ENCODE results near the gene LMTK2. TPM values are rescaled to one million over a fixed set of nuclear protein-coding genes. Genes with fewer than 3 reads are reported as not detected.

The LMTK2 gene
- total RNA-seq, 1 donor from 2014 or later = 20.6 TPM

GRCh38 chr7:98128346-98128745 is 21.7 kb downstream of the LMTK2 start:
- H3K27ac Mint-ChIP-seq (ENCODE audit: unreplicated experiment) = no peak overlapping the region
- DNase-seq = peak; percentile 25
- no peaks in the 10 kb centered on the region for H3K36me3 Mint-ChIP-seq (ENCODE audit: unreplicated experiment)

GRCh38 chr7:98130959-98131358 is 24.3 kb downstream of the LMTK2 start:
- Mint-ChIP-seq H3K27me3 (ENCODE audit: unreplicated experiment) (no peaks in the 10 kb centered on the region), H3K9me3 (ENCODE audit: unreplicated experiment) (no peaks in the 10 kb centered on the region), H3K27ac (ENCODE audit: unreplicated experiment) (no peak overlapping the region), H3K4me3 (ENCODE audit: unreplicated experiment) (no peak overlapping the region), H3K4me1 (ENCODE audit: low read depth, unreplicated experiment) (no peaks in the 10 kb centered on the region), H3K36me3 (ENCODE audit: unreplicated experiment) (no peaks in the 10 kb centered on the region)
- DNase-seq = no peak
- TF ChIP-seq, protein P1, sequence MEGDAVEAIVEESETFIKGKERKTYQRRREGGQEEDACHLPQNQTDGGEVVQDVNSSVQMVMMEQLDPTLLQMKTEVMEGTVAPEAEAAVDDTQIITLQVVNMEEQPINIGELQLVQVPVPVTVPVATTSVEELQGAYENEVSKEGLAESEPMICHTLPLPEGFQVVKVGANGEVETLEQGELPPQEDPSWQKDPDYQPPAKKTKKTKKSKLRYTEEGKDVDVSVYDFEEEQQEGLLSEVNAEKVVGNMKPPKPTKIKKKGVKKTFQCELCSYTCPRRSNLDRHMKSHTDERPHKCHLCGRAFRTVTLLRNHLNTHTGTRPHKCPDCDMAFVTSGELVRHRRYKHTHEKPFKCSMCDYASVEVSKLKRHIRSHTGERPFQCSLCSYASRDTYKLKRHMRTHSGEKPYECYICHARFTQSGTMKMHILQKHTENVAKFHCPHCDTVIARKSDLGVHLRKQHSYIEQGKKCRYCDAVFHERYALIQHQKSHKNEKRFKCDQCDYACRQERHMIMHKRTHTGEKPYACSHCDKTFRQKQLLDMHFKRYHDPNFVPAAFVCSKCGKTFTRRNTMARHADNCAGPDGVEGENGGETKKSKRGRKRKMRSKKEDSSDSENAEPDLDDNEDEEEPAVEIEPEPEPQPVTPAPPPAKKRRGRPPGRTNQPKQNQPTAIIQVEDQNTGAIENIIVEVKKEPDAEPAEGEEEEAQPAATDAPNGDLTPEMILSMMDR (IDR thresholded peaks at IDR 0.05; ENCODE audit: partially characterized antibody, unreplicated experiment) = no peak

More at GRCh38 chr7:98128346-98128745, 21.7 kb downstream of the LMTK2 start:
- Mint-ChIP-seq H3K27me3 (ENCODE audit: unreplicated experiment) (no peaks in the 10 kb centered on the region), H3K4me1 (ENCODE audit: low read depth, unreplicated experiment) (peaks cover 5% of the 10 kb centered on the region), H3K4me3 (ENCODE audit: unreplicated experiment) (no peak overlapping the region), H3K9me3 (ENCODE audit: unreplicated experiment) (peaks cover 2% of the 10 kb centered on the region)
- TF ChIP-seq, protein P1 (IDR thresholded peaks at IDR 0.05; ENCODE audit: partially characterized antibody, unreplicated experiment) = no peak

DNA sequence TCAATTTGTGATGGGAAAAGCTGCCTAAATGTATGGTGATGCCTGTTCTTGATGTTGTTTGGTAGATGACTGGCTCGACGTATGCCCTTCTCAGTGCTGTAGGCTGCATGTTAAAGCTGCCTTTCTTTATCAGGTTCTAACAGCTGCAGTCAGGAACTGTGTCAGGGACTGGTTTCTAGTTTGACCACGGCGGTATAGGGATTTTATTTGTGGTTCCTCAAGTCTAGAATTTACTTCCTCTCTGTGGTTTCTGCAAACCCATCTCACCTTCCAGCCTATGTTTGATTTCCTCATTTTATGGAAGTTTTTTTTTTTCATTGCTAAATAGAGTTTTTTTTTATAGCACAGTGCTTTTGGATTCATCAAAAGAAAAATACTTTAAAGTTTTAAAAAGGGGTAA is 26.5 kb downstream of the LMTK2 start:
- no peaks in the 10 kb centered on the region for H3K9me3 Mint-ChIP-seq (ENCODE audit: unreplicated experiment)
- H3K27ac Mint-ChIP-seq (ENCODE audit: unreplicated experiment) = no peak overlapping the region
- H3K4me1 Mint-ChIP-seq (ENCODE audit: low read depth, unreplicated experiment) = no peaks in the 10 kb centered on the region
- DNase-seq = no peak
- TF ChIP-seq, protein P1 (IDR thresholded peaks at IDR 0.05; ENCODE audit: partially characterized antibody, unreplicated experiment) = no peak
- no peaks in the 10 kb centered on the region for H3K36me3 Mint-ChIP-seq (ENCODE audit: unreplicated experiment)
- H3K27me3 Mint-ChIP-seq (ENCODE audit: unreplicated experiment) = no peaks in the 10 kb centered on the region
- no peak overlapping the region for H3K4me3 Mint-ChIP-seq (ENCODE audit: unreplicated experiment)

- Mint-ChIP-seq H3K4me3 (ENCODE audit: unreplicated experiment) (no peak overlapping the region), H3K4me1 (ENCODE audit: low read depth, unreplicated experiment) (no peaks in the 10 kb centered on the region), H3K9me3 (ENCODE audit: unreplicated experiment) (no peaks in the 10 kb centered on the region), H3K36me3 (ENCODE audit: unreplicated experiment) (no peaks in the 10 kb centered on the region), H3K27me3 (ENCODE audit: unreplicated experiment) (no peaks in the 10 kb centered on the region), H3K27ac (ENCODE audit: unreplicated experiment) (no peak overlapping the region)
- TF ChIP-seq, protein P1 (IDR thresholded peaks at IDR 0.05; ENCODE audit: partially characterized antibody, unreplicated experiment) = no peak
- DNase-seq = no peak
These were observed 27.1 kb downstream of the LMTK2 start for GRCh38 chr7:98133621-98134303.

GRCh38 chr7:98134420-98135228 is 28.0 kb downstream of the LMTK2 start:
- H3K27ac Mint-ChIP-seq (ENCODE audit: unreplicated experiment) = no peak overlapping the region
- peaks cover 2% of the 10 kb centered on the region for H3K9me3 Mint-ChIP-seq (ENCODE audit: unreplicated experiment)
- no peak for DNase-seq
- H3K36me3 Mint-ChIP-seq (ENCODE audit: unreplicated experiment) = no peaks in the 10 kb centered on the region
- TF ChIP-seq, protein P1 (IDR thresholded peaks at IDR 0.05; ENCODE audit: partially characterized antibody, unreplicated experiment) = no peak
- no peaks in the 10 kb centered on the region for H3K4me1 Mint-ChIP-seq (ENCODE audit: low read depth, unreplicated experiment)
- no peak overlapping the region for H3K4me3 Mint-ChIP-seq (ENCODE audit: unreplicated experiment)
- no peaks in the 10 kb centered on the region for H3K27me3 Mint-ChIP-seq (ENCODE audit: unreplicated experiment)

Data from glutamatergic neuron (in vitro differentiated cells).